Measurements from ENCODE around the gene XYLT1.

DNA sequence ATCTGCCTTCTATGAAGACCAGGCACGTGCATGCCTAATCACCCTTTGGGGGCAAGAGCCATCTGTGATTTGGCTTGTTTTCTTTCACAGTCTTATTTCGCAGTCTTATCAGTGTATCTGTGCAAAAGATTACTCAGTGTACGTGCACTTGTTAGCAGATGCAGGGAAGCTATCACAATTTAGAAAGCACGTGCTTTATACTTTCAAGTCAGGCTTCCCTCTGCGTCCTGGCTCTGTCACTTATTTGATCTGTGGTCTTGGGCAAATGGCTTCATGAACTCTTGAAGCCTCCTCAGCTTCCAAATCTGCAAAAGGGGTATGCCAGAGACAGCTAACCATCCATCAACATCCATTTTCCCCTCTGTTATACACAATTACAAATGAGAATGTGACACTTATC lies 246.4 kb downstream of the XYLT1 start:
- TF ChIP-seq, protein P1, sequence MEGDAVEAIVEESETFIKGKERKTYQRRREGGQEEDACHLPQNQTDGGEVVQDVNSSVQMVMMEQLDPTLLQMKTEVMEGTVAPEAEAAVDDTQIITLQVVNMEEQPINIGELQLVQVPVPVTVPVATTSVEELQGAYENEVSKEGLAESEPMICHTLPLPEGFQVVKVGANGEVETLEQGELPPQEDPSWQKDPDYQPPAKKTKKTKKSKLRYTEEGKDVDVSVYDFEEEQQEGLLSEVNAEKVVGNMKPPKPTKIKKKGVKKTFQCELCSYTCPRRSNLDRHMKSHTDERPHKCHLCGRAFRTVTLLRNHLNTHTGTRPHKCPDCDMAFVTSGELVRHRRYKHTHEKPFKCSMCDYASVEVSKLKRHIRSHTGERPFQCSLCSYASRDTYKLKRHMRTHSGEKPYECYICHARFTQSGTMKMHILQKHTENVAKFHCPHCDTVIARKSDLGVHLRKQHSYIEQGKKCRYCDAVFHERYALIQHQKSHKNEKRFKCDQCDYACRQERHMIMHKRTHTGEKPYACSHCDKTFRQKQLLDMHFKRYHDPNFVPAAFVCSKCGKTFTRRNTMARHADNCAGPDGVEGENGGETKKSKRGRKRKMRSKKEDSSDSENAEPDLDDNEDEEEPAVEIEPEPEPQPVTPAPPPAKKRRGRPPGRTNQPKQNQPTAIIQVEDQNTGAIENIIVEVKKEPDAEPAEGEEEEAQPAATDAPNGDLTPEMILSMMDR (IDR thresholded peaks at IDR 0.05; ENCODE audit: control extremely low read depth in 1 of 3, insufficient read depth in 1 of 3, low read depth in 1 of 3, low read length in 3 of 3) = no peak
- no peak for TF ChIP-seq POLR2A (IDR thresholded peaks at IDR 0.05; ENCODE audit: control extremely low read depth in 1 of 2, low read depth in 2 of 2, low read length in 2 of 2)
- TF ChIP-seq RAD21 (IDR thresholded peaks at IDR 0.05 in 1 of 2, conservative IDR thresholded peaks at IDR 0.05 in 1 of 2; ENCODE audit: low read depth in 2 of 2, low read length in 2 of 2) = no peak
- no peak for TF ChIP-seq POLR2AphosphoS5 (IDR thresholded peaks at IDR 0.05; ENCODE audit: low read depth, low read length)
- TF ChIP-seq, protein P2, sequence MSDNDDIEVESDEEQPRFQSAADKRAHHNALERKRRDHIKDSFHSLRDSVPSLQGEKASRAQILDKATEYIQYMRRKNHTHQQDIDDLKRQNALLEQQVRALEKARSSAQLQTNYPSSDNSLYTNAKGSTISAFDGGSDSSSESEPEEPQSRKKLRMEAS (IDR thresholded peaks at IDR 0.05) = no peak
- TF ChIP-seq GABPA (IDR thresholded peaks at IDR 0.05; ENCODE audit: borderline replicate concordance, insufficient read depth, low read length) = no peak
- no peak for TF ChIP-seq SP1 (IDR thresholded peaks at IDR 0.05; ENCODE audit: low read depth, low read length)

Data from H1 (cell line).